ENCODE measurements around the gene SGTB. TPM values are rescaled to one million over a fixed set of nuclear protein-coding genes. Genes with fewer than 3 reads are reported as not detected.
A peak's percentile ranks its signal among the peaks of the same experiment; 100 is the strongest.
"Not testable (repeated sequence)": the region's sequence is repeated elsewhere in the genome, so short reads cannot be mapped to it uniquely, and the experiment has no call there.

Gene SGTB
- total RNA-seq, 2 donors from 2014 or later: 2.1 to 3.1 TPM

- intact Hi-C loops (cut with DNase I, micrococcal nuclease): no loop called here
- ATAC-seq (no peak), DNase-seq (no peak)
These were observed 15.9 kb upstream of the SGTB start for GRCh38 chr5:65737842-65738241.

- ATAC-seq: no peak
- intact Hi-C loops (cut with DNase I, micrococcal nuclease): no loop called here
- DNase-seq: no peak
These were observed 14.1 kb upstream of the SGTB start for GRCh38 chr5:65736011-65736410.

GRCh38 chr5:65734921-65735320 lies 13.0 kb upstream of the SGTB start:
- intact Hi-C loops (cut with DNase I, micrococcal nuclease): no loop called here
- ATAC-seq (no peak), DNase-seq (no peak)

GRCh38 chr5:65734196-65734775 lies 12.4 kb upstream of the SGTB start:
- intact Hi-C loops (cut with DNase I, micrococcal nuclease); ATAC-seq; DNase-seq: not testable (repeated sequence)

- intact Hi-C loops (cut with DNase I, micrococcal nuclease); ATAC-seq; DNase-seq: not testable (repeated sequence)
These were observed 10.1 kb upstream of the SGTB start for GRCh38 chr5:65732046-65732445.

GRCh38 chr5:65730910-65731309 lies 9.0 kb upstream of the SGTB start:
- DNase-seq (no peak), ATAC-seq (no peak)
- intact Hi-C loops (cut with DNase I, micrococcal nuclease): no loop called here

- no peak for ATAC-seq
- no peak for DNase-seq
- intact Hi-C loops (cut with DNase I, micrococcal nuclease): no loop called here
These were observed 6.3 kb upstream of the SGTB start for GRCh38 chr5:65728218-65728617.

GRCh38 chr5:65727491-65728156 lies 5.7 kb upstream of the SGTB start:
- intact Hi-C loops (cut with DNase I, micrococcal nuclease): no loop called here
- ATAC-seq (no peak), DNase-seq (no peak)

- ATAC-seq: peak; percentile 13
- intact Hi-C loops (cut with DNase I, micrococcal nuclease): no loop called here
- peak; percentile 7 to 25 for DNase-seq
These were observed 880 bp upstream of the SGTB start for GRCh38 chr5:65722575-65723403.

GRCh38 chr5:65721050-65721719 lies 724 bp downstream of the SGTB start:
- intact Hi-C loops (cut with DNase I, micrococcal nuclease): no loop called here
- peak; percentile 34 for ATAC-seq
- peak; percentile 41 to 53 for DNase-seq

GRCh38 chr5:65718576-65719310 lies 3.2 kb downstream of the SGTB start:
- DNase-seq: no peak
- intact Hi-C loops (cut with DNase I, micrococcal nuclease): no loop called here
- ATAC-seq: no peak

- ATAC-seq: no peak
- no peak for DNase-seq
- intact Hi-C loops (cut with DNase I, micrococcal nuclease): no loop called here
These were observed 13.8 kb downstream of the SGTB start for GRCh38 chr5:65708145-65708544.

GRCh38 chr5:65707663-65708062 lies 14.2 kb downstream of the SGTB start:
- DNase-seq (no peak), ATAC-seq (no peak)
- intact Hi-C loops (cut with DNase I, micrococcal nuclease): no loop called here

- no peak for ATAC-seq
These were observed 17.2 kb downstream of the SGTB start for GRCh38 chr5:65704621-65705239.

GRCh38 chr5:65702036-65702435 lies 19.9 kb downstream of the SGTB start:
- ATAC-seq (no peak), DNase-seq (no peak)
- intact Hi-C loops (cut with DNase I, micrococcal nuclease): no loop called here

More at GRCh38 chr5:65704621-65705239, 17.2 kb downstream of the SGTB start:
- intact Hi-C loops (cut with DNase I, micrococcal nuclease): no loop called here
- DNase-seq: no peak

- ATAC-seq: no peak
- intact Hi-C loops (cut with DNase I, micrococcal nuclease): no loop called here
- no peak for DNase-seq
These were observed 22.6 kb downstream of the SGTB start for GRCh38 chr5:65699338-65699737.

GRCh38 chr5:65696892-65697291 lies 25.0 kb downstream of the SGTB start:
- no peak for ATAC-seq

GRCh38 chr5:65695896-65696295 lies 26.0 kb downstream of the SGTB start:
- no peak for ATAC-seq
- DNase-seq: no peak
- intact Hi-C loops (cut with DNase I, micrococcal nuclease): no loop called here

More at GRCh38 chr5:65696892-65697291, 25.0 kb downstream of the SGTB start:
- no peak for DNase-seq
- intact Hi-C loops (cut with DNase I, micrococcal nuclease): no loop called here

All from left colon (tissue), 2 donors.